Fibroblast of the aortic adventitia (primary cell): ENCODE results near the gene ST7. TPM values are rescaled to one million over a fixed set of nuclear protein-coding genes. Genes with fewer than 3 reads are reported as not detected.
"Not testable (repeated sequence)": the region's sequence is repeated elsewhere in the genome, so short reads cannot be mapped to it uniquely, and the experiment has no call there.

Experiments used
- DNase-seq: peaks from one replicate; pipeline ENCODE4 v3.0.0-alpha.2; 2010; ENCODE audit warnings: low read depth
- H3K4me3 ChIP-seq: 2 replicates; pipeline ENCODE4 v1.5.1; 2011; ENCODE audit warnings: low read depth, mild to moderate bottlenecking, control low read depth, low read length, moderate library complexity
- total RNA-seq: library from RNA; depleted of rRNA; stranded (reverse); fragments of >200 nt; gene quantifications from 2 replicates; pipeline ENCODE4 v1.2.3, GENCODE V29; 2012; ENCODE audit warnings: low replicate concordance
- TF ChIP-seq, protein P1 (sequence below): IDR thresholded peaks from 2 replicates; pipeline ENCODE4 v1.5.1; 2011; ENCODE audit warnings: mild to moderate bottlenecking, low read length, control low read depth, inconsistent platforms; ENCODE audit not compliant: insufficient read depth

ST7 gene
- total RNA-seq, 1 donor, result 22.7 TPM

DNA sequence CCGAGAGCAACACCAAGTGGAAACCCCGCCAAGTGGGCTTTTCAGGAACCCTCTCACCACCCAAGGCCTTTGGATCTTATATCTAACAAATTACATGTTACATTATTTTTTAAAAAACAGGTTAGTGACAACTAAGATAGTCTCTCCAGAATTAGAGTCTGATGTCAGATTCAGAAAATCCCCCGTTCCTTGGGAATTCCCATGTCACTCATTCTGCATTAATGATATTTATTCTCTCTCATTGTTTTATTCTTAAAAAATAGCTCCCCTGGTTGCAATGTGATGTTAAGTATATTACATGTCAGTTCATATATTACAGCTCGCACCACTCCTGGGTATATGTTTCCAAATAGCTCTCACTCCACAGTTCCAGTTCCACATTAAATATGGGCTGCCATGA lies 287.8 kb downstream of the ST7 start:
- H3K4me3 ChIP-seq, result no peak overlapping the region
- TF ChIP-seq, protein P1, sequence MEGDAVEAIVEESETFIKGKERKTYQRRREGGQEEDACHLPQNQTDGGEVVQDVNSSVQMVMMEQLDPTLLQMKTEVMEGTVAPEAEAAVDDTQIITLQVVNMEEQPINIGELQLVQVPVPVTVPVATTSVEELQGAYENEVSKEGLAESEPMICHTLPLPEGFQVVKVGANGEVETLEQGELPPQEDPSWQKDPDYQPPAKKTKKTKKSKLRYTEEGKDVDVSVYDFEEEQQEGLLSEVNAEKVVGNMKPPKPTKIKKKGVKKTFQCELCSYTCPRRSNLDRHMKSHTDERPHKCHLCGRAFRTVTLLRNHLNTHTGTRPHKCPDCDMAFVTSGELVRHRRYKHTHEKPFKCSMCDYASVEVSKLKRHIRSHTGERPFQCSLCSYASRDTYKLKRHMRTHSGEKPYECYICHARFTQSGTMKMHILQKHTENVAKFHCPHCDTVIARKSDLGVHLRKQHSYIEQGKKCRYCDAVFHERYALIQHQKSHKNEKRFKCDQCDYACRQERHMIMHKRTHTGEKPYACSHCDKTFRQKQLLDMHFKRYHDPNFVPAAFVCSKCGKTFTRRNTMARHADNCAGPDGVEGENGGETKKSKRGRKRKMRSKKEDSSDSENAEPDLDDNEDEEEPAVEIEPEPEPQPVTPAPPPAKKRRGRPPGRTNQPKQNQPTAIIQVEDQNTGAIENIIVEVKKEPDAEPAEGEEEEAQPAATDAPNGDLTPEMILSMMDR, result no peak
- DNase-seq, result no peak

GRCh38 chr7:117243390-117243789 lies 290.1 kb downstream of the ST7 start:
- DNase-seq, result no peak
- H3K4me3 ChIP-seq, result no peak overlapping the region
- TF ChIP-seq, protein P1, result no peak

- H3K4me3 ChIP-seq, DNase-seq: not testable (repeated sequence)
Measured at GRCh38 chr7:117245703-117246102, 292.4 kb downstream of the ST7 start.

- DNase-seq, result no peak
- TF ChIP-seq, protein P1, result no peak
- H3K4me3 ChIP-seq, result no peak overlapping the region
Measured at GRCh38 chr7:117247809-117248208, 294.5 kb downstream of the ST7 start.

DNA sequence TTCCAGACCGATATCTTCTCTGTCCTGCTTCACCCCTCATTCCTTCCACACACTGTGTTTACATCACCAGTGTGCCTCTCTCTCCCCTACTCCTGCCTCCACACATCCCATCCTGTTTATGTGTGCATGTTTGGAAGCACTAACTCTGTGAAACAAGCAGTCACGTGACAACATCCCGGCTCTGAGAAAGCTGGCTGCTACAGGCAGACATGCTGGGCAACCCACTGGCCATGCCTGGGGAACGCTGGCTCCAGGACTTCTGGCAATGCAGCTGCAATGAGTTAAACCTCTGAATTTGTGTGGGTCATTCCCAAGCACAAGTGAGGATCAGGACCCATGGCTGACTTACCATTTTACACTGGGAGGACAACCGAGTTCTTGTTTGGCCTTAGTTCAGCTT lies 295.5 kb downstream of the ST7 start:
- peak; percentile 11 for DNase-seq
- no peak overlapping the region for H3K4me3 ChIP-seq
- TF ChIP-seq, protein P1, result no peak

DNA sequence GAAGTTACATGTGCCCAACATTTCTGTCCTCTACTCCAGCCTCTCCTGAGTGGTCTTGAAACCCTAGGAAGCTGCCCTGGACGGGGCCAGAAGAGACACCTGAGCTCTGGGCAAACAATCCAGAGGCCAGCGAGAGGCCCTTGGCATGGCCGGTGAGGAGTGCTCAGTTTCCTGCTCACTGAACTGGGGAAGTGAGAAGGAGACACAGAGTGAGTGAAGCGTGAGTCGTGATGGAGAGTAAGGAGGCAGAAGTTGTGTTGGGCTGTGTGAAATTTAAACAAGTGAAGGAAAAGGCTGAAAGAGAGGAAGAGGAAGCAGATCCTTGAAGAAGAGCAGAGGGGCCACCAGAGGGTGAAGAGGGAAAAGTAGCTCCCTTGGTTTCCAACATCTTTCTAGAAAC lies 296.4 kb downstream of the ST7 start:
- no peak for DNase-seq
- H3K4me3 ChIP-seq, result no peak overlapping the region
- TF ChIP-seq, protein P1, result no peak

DNA sequence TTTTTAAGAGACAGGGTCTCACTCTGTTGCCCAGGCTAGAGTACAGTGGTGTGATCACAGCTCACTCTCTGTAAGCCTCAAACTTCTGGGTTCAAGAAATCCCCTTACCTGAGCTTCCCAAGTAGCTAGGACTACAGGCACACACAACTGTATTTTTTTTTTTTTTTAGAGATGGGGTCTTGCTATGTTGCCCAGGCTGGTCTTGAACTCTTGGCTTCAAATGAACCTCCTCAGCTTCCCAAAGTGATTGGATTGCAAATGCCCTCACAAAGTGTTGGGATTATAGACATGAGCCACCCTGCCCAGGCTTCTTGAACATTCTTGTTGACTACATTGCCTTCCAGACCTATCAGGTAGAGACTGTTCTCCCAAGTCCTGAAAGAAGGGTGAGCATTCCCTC lies 296.9 kb downstream of the ST7 start:
- no peak overlapping the region for H3K4me3 ChIP-seq
- no peak for DNase-seq
- TF ChIP-seq, protein P1, result no peak
